Loucy (cell line): ENCODE results near the gene AHI1.
"Not testable (repeated sequence)": the region's sequence is repeated elsewhere in the genome, so short reads cannot be mapped to it uniquely, and the experiment has no call there.

Experiments used
- CTCF ChIP-seq: fragments of 200-600 bp; sonication (generic); conservative IDR thresholded peaks from 2 replicates; pipeline ENCODE4 v1.5.1; 2014; ENCODE audit warnings: mild to moderate bottlenecking, antibody characterized with exemption, low read length
- EZH2phosphoT487 ChIP-seq: fragments of 200-600 bp; IDR thresholded peaks from 2 replicates; pipeline ENCODE4 v1.6.1; 2018; ENCODE audit warnings: antibody characterized with exemption, mild to moderate bottlenecking, moderate library complexity, borderline replicate concordance

- not testable (repeated sequence) for TF ChIP-seq CTCF, EZH2phosphoT487
Observed at GRCh38 chr6:135246412-135247012, 251.0 kb downstream of the AHI1 start.
